PFSK-1 (cell line): ENCODE data around the gene PROZ.

Experiments used
- FOXP2 ChIP-seq: optimal IDR thresholded peaks from 2 replicates; pipeline ENCODE3; 2011; ENCODE audit warnings: borderline replicate concordance, control low read depth, inconsistent platforms; ENCODE audit not compliant: insufficient read depth; ENCODE audit errors: extremely low read length, extremely low read depth
- POLR2AphosphoS5 ChIP-seq: IDR thresholded peaks from 2 replicates; pipeline ENCODE4 v1.6.1; 2012; ENCODE audit warnings: low read depth, mild to moderate bottlenecking, control low read depth, low read length, moderate library complexity
- SIN3A ChIP-seq: IDR thresholded peaks from 2 replicates; pipeline ENCODE4 v1.6.1; 2012; ENCODE audit warnings: mild to moderate bottlenecking, low read length, moderate library complexity, borderline replicate concordance; ENCODE audit not compliant: insufficient read depth
- TAF1 ChIP-seq: IDR thresholded peaks from 2 replicates; pipeline ENCODE4 v1.6.1; 2012; ENCODE audit warnings: low read length, control low read depth, borderline replicate concordance; ENCODE audit not compliant: insufficient read depth
- TF ChIP-seq, protein P1 (sequence below), 2 experiments: IDR thresholded peaks; 2 replicates each; pipeline versions ENCODE4 v1.6.1 to v1.8.0; 2011 to 2012; ENCODE audit warnings: low read depth in 2 of 2, low read length in 2 of 2, control low read depth in 1 of 2, inconsistent platforms in 1 of 2, mild to moderate bottlenecking in 1 of 2, moderate library complexity in 1 of 2; ENCODE audit not compliant: insufficient read depth in 1 of 2

Gene PROZ

GRCh38 chr13:113178070-113178895, 19.8 kb downstream of the PROZ start:
- peak; percentile 52 for TF ChIP-seq FOXP2
- TF ChIP-seq, protein P1, sequence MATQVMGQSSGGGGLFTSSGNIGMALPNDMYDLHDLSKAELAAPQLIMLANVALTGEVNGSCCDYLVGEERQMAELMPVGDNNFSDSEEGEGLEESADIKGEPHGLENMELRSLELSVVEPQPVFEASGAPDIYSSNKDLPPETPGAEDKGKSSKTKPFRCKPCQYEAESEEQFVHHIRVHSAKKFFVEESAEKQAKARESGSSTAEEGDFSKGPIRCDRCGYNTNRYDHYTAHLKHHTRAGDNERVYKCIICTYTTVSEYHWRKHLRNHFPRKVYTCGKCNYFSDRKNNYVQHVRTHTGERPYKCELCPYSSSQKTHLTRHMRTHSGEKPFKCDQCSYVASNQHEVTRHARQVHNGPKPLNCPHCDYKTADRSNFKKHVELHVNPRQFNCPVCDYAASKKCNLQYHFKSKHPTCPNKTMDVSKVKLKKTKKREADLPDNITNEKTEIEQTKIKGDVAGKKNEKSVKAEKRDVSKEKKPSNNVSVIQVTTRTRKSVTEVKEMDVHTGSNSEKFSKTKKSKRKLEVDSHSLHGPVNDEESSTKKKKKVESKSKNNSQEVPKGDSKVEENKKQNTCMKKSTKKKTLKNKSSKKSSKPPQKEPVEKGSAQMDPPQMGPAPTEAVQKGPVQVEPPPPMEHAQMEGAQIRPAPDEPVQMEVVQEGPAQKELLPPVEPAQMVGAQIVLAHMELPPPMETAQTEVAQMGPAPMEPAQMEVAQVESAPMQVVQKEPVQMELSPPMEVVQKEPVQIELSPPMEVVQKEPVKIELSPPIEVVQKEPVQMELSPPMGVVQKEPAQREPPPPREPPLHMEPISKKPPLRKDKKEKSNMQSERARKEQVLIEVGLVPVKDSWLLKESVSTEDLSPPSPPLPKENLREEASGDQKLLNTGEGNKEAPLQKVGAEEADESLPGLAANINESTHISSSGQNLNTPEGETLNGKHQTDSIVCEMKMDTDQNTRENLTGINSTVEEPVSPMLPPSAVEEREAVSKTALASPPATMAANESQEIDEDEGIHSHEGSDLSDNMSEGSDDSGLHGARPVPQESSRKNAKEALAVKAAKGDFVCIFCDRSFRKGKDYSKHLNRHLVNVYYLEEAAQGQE (IDR thresholded peaks at IDR 0.05; ENCODE audit: insufficient read depth in 1 of 2, low read depth in 2 of 2, low read length in 2 of 2) = no peak

GRCh38 chr13:113178896-113179167, 20.4 kb downstream of the PROZ start:
- TF ChIP-seq FOXP2 (no peak), POLR2AphosphoS5 (no peak), TAF1 (no peak), SIN3A (no peak)
- TF ChIP-seq, protein P1 (IDR thresholded peaks at IDR 0.05; ENCODE audit: insufficient read depth in 1 of 2, low read depth in 2 of 2, low read length in 2 of 2) = no peak

- no peak for TF ChIP-seq FOXP2
- TF ChIP-seq, protein P1 (IDR thresholded peaks at IDR 0.05; ENCODE audit: insufficient read depth in 1 of 2, low read depth in 2 of 2, low read length in 2 of 2) = no peak
- no peak for TF ChIP-seq TAF1
- no peak for TF ChIP-seq POLR2AphosphoS5
- TF ChIP-seq SIN3A = no peak
Observed at GRCh38 chr13:113179374-113180230, 21.2 kb downstream of the PROZ start.

DNA sequence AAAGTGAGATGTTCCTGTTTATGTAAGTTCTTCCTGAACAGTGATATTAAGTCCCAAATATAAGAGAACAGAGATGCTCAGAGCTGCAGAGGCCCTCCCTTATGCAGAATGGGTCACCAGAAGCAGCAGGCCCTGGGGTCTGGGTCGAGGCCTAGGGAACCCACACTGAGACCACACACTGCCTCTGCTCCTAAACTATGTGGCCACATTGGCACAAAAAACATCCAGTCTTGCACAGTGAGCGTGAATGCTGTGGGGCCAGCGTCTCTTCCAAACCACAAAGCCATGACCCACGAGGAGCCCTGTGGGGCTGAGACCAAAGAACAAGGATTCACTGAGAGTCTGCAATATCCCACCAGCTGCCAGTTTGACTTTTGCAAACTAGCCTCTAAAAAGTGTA, 23.6 kb downstream of the PROZ start:
- TF ChIP-seq FOXP2 = no peak
- no peak for TF ChIP-seq POLR2AphosphoS5
- TF ChIP-seq TAF1 = no peak
- TF ChIP-seq, protein P1 (IDR thresholded peaks at IDR 0.05; ENCODE audit: insufficient read depth in 1 of 2, low read depth in 2 of 2, low read length in 2 of 2) = no peak
- no peak for TF ChIP-seq SIN3A
